HepG2 (cell line): ENCODE results near the gene TEAD3. TPM values are rescaled to one million over a fixed set of nuclear protein-coding genes. Genes with fewer than 3 reads are reported as not detected.
A peak's percentile ranks its signal among the peaks of the same experiment; 100 is the strongest.

ENCODE experiments used
- ATAD3A ChIP-seq: sonication (generic); formaldehyde crosslinking; IDR thresholded peaks from 2 replicates; pipeline ENCODE4 v1.4.0; 2020; ENCODE audit warnings: missing genetic modification reagents
- KDM3A ChIP-seq: IDR thresholded peaks from 2 replicates; pipeline ENCODE4 v1.6.1; 2018; ENCODE audit warnings: low read depth, missing compliant biosample characterization
- NCOR1 ChIP-seq: fragments of 200-600 bp; sonication (generic); IDR thresholded peaks from 2 replicates; pipeline ENCODE4 v1.7.0; 2017; ENCODE audit warnings: antibody characterized with exemption, low read length, borderline replicate concordance
- RCOR2 ChIP-seq: IDR thresholded peaks from 2 replicates; pipeline ENCODE4 v1.6.1; 2016; ENCODE audit warnings: missing biosample characterization, missing genetic modification reagents
- TEAD3 ChIP-seq: optimal IDR thresholded peaks from 2 replicates; pipeline ENCODE3; 2016; ENCODE audit warnings: borderline replicate concordance
- ZNF232 ChIP-seq: sonication (generic); formaldehyde crosslinking; IDR thresholded peaks from 2 replicates; pipeline ENCODE4 v1.4.0; 2020; ENCODE audit warnings: missing genetic modification reagents, borderline replicate concordance
- ZNF260 ChIP-seq: sonication (generic); formaldehyde crosslinking; IDR thresholded peaks from 2 replicates; pipeline ENCODE4 v1.4.0; 2020; ENCODE audit warnings: missing genetic modification reagents, low read depth, mild to moderate bottlenecking, borderline replicate concordance
- ZNF44 ChIP-seq: sonication (generic); formaldehyde crosslinking; IDR thresholded peaks from 2 replicates; pipeline ENCODE4 v1.5.1; 2020; ENCODE audit warnings: mild to moderate bottlenecking, missing genetic modification reagents
- ZNF607 ChIP-seq: sonication (generic); formaldehyde crosslinking; IDR thresholded peaks from 2 replicates; pipeline ENCODE4 v1.5.1; 2020; ENCODE audit warnings: missing genetic modification reagents, mild to moderate bottlenecking, borderline replicate concordance
- polyA plus RNA-seq, 8 experiments: library from polyadenylated mRNA; depleted of rRNA in 3 of 8; stranded (reverse) in 7 of 8; unstranded in 1 of 8; fragments of >200 nt; fragmentation: Illumina TruSeq in 4 of 8; extraction: Trizol in 4 of 8; gene quantifications; 2 replicates each; pipeline versions ENCODE4 v1.2.1 to v1.2.3, GENCODE V29; 2011 to 2016; ENCODE audit warnings: low read depth in 4 of 8, missing spikeins in 1 of 8, mixed read lengths in 1 of 8; ENCODE audit not compliant: insufficient read depth in 1 of 8
- total RNA-seq, 5 experiments: library from RNA; depleted of rRNA; stranded (reverse); fragments of >200 nt; fragmentation: Illumina TruSeq; extraction: Trizol; gene quantifications; 2 replicates each; pipeline ENCODE4 v1.2.3, GENCODE V29; 2016; ENCODE audit warnings: low read depth in 1 of 5
- TF ChIP-seq, protein P1 (sequence below): sonication (generic); formaldehyde crosslinking; IDR thresholded peaks from 2 replicates; pipeline ENCODE4 v1.4.0; 2020; ENCODE audit warnings: missing genetic modification reagents
- TF ChIP-seq, protein P2 (sequence below): IDR thresholded peaks from 2 replicates; pipeline ENCODE4 v1.6.1; 2016; ENCODE audit warnings: low read depth, missing genetic modification reagents, missing compliant biosample characterization
- TF ChIP-seq, protein P3 (sequence below): sonication (generic); formaldehyde crosslinking; IDR thresholded peaks from 2 replicates; pipeline ENCODE4 v1.5.1; 2020; ENCODE audit warnings: missing genetic modification reagents, mild to moderate bottlenecking, borderline replicate concordance
- TF ChIP-seq, protein P4 (sequence below): IDR thresholded peaks from 2 replicates; pipeline ENCODE4 v1.6.1; 2016; ENCODE audit warnings: missing compliant biosample characterization, missing genetic modification reagents, borderline replicate concordance
- TF ChIP-seq, protein P5 (sequence below): sonication (generic); formaldehyde crosslinking; IDR thresholded peaks from 2 replicates; pipeline ENCODE4 v1.4.0; 2020; ENCODE audit warnings: missing genetic modification reagents

Gene TEAD3
- total and polyA plus RNA-seq, 2 of the 13 experiments (the other 11 are each of a cell fraction or from before 2014, with no cell fraction given) = 15.1 to 16.5 TPM

DNA sequence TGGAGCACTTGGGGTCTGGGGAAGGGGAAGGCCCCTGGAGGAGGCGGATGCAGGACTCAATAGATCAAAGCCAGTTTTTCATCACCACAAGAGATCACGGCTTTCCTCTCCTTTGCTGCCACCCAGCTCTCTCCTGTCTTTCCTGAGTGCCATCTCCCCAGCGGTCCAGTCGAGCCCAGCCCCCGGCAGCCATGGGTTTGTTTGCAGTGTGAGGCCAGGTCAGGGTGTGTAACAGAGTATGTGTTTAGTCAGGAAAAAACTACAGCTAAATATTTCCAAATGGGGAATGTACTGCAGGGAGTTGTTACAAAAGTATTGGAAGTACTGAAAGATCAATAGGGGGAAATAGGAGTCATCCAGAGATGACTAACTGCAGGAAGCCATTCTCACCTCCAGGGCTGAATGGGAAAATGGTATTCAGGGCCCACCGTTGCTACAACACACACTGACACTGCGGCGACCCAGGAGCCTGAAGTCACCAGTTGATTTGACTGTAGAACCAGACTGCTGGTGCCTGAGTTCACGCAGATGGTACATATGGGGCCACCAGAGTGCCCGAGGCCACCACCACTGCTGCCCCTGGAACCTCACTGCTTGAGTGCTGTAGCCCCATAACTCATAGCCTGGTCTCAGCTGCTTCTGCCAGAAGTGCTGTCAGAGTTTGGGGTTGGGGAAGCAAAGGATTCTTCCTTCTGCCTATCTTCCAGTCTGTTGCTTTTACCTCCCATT is 68.3 kb downstream of the TEAD3 start (continued):
- TF ChIP-seq, protein P1, sequence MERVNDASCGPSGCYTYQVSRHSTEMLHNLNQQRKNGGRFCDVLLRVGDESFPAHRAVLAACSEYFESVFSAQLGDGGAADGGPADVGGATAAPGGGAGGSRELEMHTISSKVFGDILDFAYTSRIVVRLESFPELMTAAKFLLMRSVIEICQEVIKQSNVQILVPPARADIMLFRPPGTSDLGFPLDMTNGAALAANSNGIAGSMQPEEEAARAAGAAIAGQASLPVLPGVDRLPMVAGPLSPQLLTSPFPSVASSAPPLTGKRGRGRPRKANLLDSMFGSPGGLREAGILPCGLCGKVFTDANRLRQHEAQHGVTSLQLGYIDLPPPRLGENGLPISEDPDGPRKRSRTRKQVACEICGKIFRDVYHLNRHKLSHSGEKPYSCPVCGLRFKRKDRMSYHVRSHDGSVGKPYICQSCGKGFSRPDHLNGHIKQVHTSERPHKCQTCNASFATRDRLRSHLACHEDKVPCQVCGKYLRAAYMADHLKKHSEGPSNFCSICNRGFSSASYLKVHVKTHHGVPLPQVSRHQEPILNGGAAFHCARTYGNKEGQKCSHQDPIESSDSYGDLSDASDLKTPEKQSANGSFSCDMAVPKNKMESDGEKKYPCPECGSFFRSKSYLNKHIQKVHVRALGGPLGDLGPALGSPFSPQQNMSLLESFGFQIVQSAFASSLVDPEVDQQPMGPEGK (CRISPR knock-in tag) = peak; percentile 78
- TF ChIP-seq ZNF44 (CRISPR knock-in tag) (0 out of 2 replicates have a peak, but pooled peaks have one; percentile 35), KDM3A (CRISPR knock-in tag) (peak; percentile 21; the same call in 1 of the 2 replicates), ZNF260 (no peak), ATAD3A (CRISPR knock-in tag) (no peak), RCOR2 (CRISPR knock-in tag) (peak; percentile 84), ZNF607 (CRISPR knock-in tag) (no peak; the same call in 1 of the 2 replicates), TEAD3 (peak; percentile 54), NCOR1 (no peak), ZNF232 (CRISPR knock-in tag) (0 out of 2 replicates have a peak, but pooled peaks have one; percentile 29)
- TF ChIP-seq, protein P2, sequence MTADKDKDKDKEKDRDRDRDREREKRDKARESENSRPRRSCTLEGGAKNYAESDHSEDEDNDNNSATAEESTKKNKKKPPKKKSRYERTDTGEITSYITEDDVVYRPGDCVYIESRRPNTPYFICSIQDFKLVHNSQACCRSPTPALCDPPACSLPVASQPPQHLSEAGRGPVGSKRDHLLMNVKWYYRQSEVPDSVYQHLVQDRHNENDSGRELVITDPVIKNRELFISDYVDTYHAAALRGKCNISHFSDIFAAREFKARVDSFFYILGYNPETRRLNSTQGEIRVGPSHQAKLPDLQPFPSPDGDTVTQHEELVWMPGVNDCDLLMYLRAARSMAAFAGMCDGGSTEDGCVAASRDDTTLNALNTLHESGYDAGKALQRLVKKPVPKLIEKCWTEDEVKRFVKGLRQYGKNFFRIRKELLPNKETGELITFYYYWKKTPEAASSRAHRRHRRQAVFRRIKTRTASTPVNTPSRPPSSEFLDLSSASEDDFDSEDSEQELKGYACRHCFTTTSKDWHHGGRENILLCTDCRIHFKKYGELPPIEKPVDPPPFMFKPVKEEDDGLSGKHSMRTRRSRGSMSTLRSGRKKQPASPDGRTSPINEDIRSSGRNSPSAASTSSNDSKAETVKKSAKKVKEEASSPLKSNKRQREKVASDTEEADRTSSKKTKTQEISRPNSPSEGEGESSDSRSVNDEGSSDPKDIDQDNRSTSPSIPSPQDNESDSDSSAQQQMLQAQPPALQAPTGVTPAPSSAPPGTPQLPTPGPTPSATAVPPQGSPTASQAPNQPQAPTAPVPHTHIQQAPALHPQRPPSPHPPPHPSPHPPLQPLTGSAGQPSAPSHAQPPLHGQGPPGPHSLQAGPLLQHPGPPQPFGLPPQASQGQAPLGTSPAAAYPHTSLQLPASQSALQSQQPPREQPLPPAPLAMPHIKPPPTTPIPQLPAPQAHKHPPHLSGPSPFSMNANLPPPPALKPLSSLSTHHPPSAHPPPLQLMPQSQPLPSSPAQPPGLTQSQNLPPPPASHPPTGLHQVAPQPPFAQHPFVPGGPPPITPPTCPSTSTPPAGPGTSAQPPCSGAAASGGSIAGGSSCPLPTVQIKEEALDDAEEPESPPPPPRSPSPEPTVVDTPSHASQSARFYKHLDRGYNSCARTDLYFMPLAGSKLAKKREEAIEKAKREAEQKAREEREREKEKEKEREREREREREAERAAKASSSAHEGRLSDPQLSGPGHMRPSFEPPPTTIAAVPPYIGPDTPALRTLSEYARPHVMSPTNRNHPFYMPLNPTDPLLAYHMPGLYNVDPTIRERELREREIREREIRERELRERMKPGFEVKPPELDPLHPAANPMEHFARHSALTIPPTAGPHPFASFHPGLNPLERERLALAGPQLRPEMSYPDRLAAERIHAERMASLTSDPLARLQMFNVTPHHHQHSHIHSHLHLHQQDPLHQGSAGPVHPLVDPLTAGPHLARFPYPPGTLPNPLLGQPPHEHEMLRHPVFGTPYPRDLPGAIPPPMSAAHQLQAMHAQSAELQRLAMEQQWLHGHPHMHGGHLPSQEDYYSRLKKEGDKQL (CRISPR knock-in tag) = peak; percentile 53
- TF ChIP-seq, protein P3, sequence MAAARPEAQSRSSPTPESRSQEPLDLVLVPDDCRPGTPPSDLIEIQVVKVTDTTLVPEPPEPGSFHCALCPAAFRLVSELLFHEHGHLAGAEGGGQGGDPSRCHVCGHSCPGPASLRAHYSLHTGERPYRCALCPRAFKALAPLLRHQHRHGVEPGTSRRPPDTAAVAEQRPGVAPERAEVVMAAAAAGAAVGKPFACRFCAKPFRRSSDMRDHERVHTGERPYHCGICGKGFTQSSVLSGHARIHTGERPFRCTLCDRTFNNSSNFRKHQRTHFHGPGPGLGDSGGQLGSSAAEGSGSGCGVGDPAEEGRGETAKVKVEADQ (CRISPR knock-in tag) = no peak
- TF ChIP-seq, protein P4, sequence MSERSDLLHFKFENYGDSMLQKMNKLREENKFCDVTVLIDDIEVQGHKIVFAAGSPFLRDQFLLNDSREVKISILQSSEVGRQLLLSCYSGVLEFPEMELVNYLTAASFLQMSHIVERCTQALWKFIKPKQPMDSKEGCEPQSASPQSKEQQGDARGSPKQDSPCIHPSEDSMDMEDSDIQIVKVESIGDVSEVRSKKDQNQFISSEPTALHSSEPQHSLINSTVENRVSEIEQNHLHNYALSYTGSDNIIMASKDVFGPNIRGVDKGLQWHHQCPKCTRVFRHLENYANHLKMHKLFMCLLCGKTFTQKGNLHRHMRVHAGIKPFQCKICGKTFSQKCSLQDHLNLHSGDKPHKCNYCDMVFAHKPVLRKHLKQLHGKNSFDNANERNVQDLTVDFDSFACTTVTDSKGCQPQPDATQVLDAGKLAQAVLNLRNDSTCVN (CRISPR knock-in tag) = 0 out of 2 replicates have a peak, but pooled peaks have one; percentile 39
- TF ChIP-seq, protein P5, sequence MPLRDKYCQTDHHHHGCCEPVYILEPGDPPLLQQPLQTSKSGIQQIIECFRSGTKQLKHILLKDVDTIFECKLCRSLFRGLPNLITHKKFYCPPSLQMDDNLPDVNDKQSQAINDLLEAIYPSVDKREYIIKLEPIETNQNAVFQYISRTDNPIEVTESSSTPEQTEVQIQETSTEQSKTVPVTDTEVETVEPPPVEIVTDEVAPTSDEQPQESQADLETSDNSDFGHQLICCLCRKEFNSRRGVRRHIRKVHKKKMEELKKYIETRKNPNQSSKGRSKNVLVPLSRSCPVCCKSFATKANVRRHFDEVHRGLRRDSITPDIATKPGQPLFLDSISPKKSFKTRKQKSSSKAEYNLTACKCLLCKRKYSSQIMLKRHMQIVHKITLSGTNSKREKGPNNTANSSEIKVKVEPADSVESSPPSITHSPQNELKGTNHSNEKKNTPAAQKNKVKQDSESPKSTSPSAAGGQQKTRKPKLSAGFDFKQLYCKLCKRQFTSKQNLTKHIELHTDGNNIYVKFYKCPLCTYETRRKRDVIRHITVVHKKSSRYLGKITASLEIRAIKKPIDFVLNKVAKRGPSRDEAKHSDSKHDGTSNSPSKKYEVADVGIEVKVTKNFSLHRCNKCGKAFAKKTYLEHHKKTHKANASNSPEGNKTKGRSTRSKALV (CRISPR knock-in tag) = no peak
